GM10248 (cell line): ENCODE results near the gene ZNF524.
"Not testable (repeated sequence)": the region's sequence is repeated elsewhere in the genome, so short reads cannot be mapped to it uniquely, and the experiment has no call there.

ENCODE experiments used
- CTCF ChIA-PET: fragments of 300-600 bp; sonication (Branson Sonifier 250); formaldehyde crosslinking; extraction: SDS; loops from one replicate; lab custom pipeline; 2021; ENCODE audit warnings: antibody characterized with exemption; lab: Yijun Ruan, JAX
- POLR2A ChIA-PET: fragments of 350-650 bp; sonication (Branson Sonifier 250); formaldehyde crosslinking; extraction: SDS; loops from one replicate; lab custom pipeline; 2020; ENCODE audit warnings: antibody characterized with exemption; lab: Yijun Ruan, JAX
- DNase-seq: peaks from one replicate; pipeline ENCODE4 v3.0.0; 2012; ENCODE audit errors: extremely low spot score
- TF ChIP-seq, protein P1 (sequence below): IDR thresholded peaks from 2 replicates; pipeline ENCODE4 v1.5.1; 2012; ENCODE audit warnings: mild to moderate bottlenecking, low read depth; ENCODE audit errors: extremely low read depth, missing control alignments, control extremely low read depth

The ZNF524 gene

GRCh38 chr19:55554302-55554701, 45.8 kb upstream of the ZNF524 start:
- CTCF ChIA-PET, result interaction anchor here (0.7 kb wide), 1 partner anchor 52 kb away, joined by 3 read pairs; no protein-coding TSS in a partner anchor
- no peak for DNase-seq
- POLR2A ChIA-PET, result no interaction called here
- TF ChIP-seq, protein P1, sequence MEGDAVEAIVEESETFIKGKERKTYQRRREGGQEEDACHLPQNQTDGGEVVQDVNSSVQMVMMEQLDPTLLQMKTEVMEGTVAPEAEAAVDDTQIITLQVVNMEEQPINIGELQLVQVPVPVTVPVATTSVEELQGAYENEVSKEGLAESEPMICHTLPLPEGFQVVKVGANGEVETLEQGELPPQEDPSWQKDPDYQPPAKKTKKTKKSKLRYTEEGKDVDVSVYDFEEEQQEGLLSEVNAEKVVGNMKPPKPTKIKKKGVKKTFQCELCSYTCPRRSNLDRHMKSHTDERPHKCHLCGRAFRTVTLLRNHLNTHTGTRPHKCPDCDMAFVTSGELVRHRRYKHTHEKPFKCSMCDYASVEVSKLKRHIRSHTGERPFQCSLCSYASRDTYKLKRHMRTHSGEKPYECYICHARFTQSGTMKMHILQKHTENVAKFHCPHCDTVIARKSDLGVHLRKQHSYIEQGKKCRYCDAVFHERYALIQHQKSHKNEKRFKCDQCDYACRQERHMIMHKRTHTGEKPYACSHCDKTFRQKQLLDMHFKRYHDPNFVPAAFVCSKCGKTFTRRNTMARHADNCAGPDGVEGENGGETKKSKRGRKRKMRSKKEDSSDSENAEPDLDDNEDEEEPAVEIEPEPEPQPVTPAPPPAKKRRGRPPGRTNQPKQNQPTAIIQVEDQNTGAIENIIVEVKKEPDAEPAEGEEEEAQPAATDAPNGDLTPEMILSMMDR, result no peak

- TF ChIP-seq, protein P1, result no peak
- DNase-seq, result no peak
- ChIA-PET CTCF (no interaction called here), POLR2A (no interaction called here)
Measured at GRCh38 chr19:55554741-55555152, 45.3 kb upstream of the ZNF524 start.

DNA sequence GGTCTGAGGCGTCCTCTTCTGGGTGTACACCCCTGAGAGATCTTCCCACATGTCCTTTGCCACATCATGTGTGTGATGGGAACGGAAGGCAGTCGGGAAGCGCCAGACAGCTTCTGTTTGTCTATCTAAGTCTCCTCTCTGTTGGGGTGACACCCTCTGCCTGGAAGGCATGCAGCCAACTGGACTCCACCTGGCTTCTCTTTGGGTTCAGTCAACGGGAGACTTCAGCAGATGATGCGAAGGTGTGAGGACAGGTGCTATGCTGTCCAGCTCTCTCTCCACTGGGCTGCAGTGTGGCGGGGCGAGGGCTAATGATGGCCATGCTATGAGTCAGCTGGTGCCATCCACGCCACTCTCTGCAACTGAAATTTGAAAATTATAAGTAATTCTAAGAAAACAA, 40.4 kb upstream of the ZNF524 start:
- POLR2A ChIA-PET, result no interaction called here
- no peak for DNase-seq

DNA sequence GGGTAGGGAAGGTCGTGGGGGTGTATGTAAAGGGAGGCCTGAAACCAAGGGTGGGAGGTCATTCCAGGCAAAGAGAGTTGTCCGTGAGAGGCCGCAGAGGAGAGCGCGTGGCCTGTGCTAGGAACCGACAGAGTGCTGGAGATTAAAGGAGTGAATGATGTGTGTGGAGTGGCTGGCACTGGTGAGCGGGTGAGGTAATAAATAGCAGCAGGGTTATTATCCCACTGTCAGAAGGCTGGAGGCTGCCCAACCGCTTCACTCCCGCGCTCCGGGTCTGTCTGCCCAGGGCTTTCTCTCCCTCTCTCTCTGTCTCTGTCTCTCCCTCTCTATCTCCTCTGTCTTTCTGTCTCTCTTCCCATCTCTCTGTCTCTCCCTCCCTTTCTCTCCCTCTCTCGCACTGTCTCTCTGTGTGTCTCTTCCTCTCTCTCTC, 36.8 kb upstream of the ZNF524 start:
- ChIA-PET CTCF (no interaction called here), POLR2A (no interaction called here)
- TF ChIP-seq, protein P1, result no peak
- no peak for DNase-seq

More for the DNA sequence above, 40.4 kb upstream of the ZNF524 start:
- CTCF ChIA-PET, result interaction anchor here (1.4 kb wide), 1 partner anchor 25 kb away, joined by 3 read pairs; no protein-coding TSS in a partner anchor
- TF ChIP-seq, protein P1, result no peak

DNA sequence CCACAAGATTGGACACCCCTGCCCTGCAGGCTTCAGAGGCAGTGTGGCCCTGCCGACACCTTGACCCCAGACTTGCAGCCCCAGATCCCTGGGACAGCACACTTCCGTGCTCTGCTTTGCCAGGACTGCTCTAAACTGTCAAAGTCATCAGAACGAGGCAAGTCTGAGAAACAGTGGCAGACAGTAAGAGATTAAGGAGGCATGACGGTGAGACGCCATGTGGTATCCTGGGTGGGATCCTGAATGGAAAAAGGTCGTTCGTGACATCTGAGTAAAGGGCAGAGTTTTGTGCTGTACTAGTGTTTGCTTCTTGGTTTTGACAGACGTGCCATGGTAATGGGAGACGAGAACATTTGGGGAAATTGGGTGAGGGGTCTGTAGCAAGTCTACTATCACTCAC, 33.3 kb upstream of the ZNF524 start:
- ChIA-PET CTCF (no interaction called here), POLR2A (no interaction called here)
- no peak for DNase-seq
- TF ChIP-seq, protein P1, result no peak

DNA sequence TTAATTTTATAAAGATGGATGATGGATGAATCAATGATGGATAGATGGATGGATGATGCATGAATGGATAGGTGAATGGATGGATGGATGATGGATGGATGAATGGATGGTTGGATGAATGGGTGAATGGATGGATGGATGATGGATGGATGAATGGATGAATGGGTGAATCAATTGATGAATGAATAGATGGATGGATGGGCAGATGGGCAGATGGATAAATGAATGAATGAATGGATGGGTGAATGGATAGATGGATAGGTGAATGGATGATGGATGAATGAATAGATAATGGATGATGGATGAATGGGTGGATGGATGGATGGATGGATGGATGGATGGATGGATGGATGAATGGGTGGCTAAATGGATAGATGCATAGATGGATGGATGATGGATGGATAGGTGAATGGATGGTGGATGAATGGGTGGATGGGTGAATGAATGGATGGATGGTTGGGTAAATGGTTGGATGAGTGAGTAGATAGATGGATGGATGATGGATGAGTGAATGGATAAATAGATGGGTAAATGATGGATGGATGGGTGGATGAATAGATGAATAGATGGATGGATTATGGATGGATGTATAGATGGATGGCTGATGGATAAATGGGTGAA, 32.3 kb upstream of the ZNF524 start:
- TF ChIP-seq, protein P1, result no peak
- ChIA-PET CTCF (no interaction called here), POLR2A (no interaction called here)
- no peak for DNase-seq

DNA sequence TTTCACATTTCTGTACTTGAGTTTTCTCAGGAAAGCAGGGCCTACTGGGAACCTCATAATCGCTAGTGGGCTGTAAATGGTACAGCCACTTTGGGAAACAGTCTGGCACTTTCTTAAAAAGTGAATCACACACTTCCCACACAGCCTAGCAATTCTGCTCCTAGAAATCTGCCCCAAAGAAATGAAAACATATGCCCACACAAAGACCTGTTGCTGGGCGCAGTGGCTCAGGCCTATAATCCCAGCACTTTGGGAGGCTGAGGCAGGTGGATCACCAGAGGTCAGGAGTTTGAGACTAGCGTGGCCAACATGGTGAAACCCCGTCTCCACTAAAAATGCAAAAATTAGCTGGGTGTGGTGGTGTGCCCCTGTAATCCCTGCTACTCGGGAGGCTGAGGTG, 30.6 kb upstream of the ZNF524 start:
- CTCF ChIA-PET, POLR2A ChIA-PET, DNase-seq: not testable (repeated sequence)

GRCh38 chr19:55573929-55574328, 26.2 kb upstream of the ZNF524 start:
- CTCF ChIA-PET, result interaction anchor here (1.4 to 2.3 kb wide), 2 partner anchors 70 to 107 kb away, joined by 4 to 7 read pairs; no protein-coding TSS in a partner anchor
- DNase-seq, POLR2A ChIA-PET: not testable (repeated sequence)
